Caco-2 (cell line): ENCODE data around the gene ZDHHC3. TPM values are rescaled to one million over a fixed set of nuclear protein-coding genes. Genes with fewer than 3 reads are reported as not detected.

Source experiments
- BruUV-seq: library from RNA; stranded (reverse); fragments of 400-500 nt; replicated peaks from 2 replicates; lab custom pipeline; 2021; lab: Mats Ljungman, UMichigan
- CTCF ChIA-PET: fragments of 300-600 bp; sonication (Branson Sonifier 250); formaldehyde crosslinking; loops from one replicate; lab custom pipeline; 2022; ENCODE audit warnings: antibody characterized with exemption; lab: Charles Lee
- POLR2A ChIA-PET: fragments of 300-600 bp; sonication (Branson Sonifier 250); formaldehyde crosslinking; loops from one replicate; lab custom pipeline; 2022; ENCODE audit warnings: antibody characterized with exemption; lab: Charles Lee
- DNase-seq, 2 experiments: peaks; one replicate each; pipeline versions ENCODE4 v3.0.0 to v3.0.0-alpha.2; 2020 to 2022
- H3K27me3 ChIP-seq: replicated peaks from 2 replicates; pipeline ENCODE4 v1.6.0; 2011; ENCODE audit warnings: low read length; ENCODE audit not compliant: control insufficient read depth, insufficient read depth
- H3K36me3 ChIP-seq: 2 replicates; pipeline ENCODE4 v1.5.1; 2011; ENCODE audit warnings: low read length; ENCODE audit not compliant: control insufficient read depth, insufficient read depth
- H3K4me1 ChIP-seq: fragments of 250-450 bp; sonication (Bioruptor Pico); 2 replicates; pipeline ENCODE4 v1.5.1; 2020; ENCODE audit warnings: mild to moderate bottlenecking
- H3K4me3 ChIP-seq: 2 replicates; pipeline ENCODE4 v1.5.1; 2011; ENCODE audit warnings: low read depth, mild to moderate bottlenecking, control low read depth, low read length
- H3K9me3 ChIP-seq: fragments of 250-450 bp; sonication (Bioruptor Pico); 2 replicates; pipeline ENCODE4 v1.5.1; 2020; ENCODE audit warnings: mild to moderate bottlenecking, moderate library complexity
- H3K27ac Mint-ChIP-seq: one replicate; pipeline ENCODE4 v1.8.0; 2022; ENCODE audit warnings: mixed read lengths; ENCODE audit not compliant: unreplicated experiment
- H3K27me3 Mint-ChIP-seq: one replicate; pipeline ENCODE4 v1.8.0; 2022; ENCODE audit warnings: mixed read lengths; ENCODE audit not compliant: insufficient read depth, unreplicated experiment
- H3K36me3 Mint-ChIP-seq: one replicate; pipeline ENCODE4 v1.8.0; 2022; ENCODE audit warnings: mild to moderate bottlenecking, mixed read lengths; ENCODE audit not compliant: insufficient read depth, unreplicated experiment
- H3K4me1 Mint-ChIP-seq: one replicate; pipeline ENCODE4 v1.8.0; 2022; ENCODE audit warnings: low read depth, mixed read lengths; ENCODE audit not compliant: unreplicated experiment
- H3K4me3 Mint-ChIP-seq: one replicate; pipeline ENCODE4 v1.8.0; 2022; ENCODE audit warnings: mild to moderate bottlenecking, moderate library complexity, mixed read lengths; ENCODE audit not compliant: unreplicated experiment
- H3K9me3 Mint-ChIP-seq: one replicate; pipeline ENCODE4 v1.8.0; 2022; ENCODE audit warnings: mixed read lengths; ENCODE audit not compliant: unreplicated experiment
- intact Hi-C: fragments of 100-400 bp; cut with micrococcal nuclease; formaldehyde crosslinking; loops from one replicate; pipeline ENCODE4 v1.10.0; 2022; ENCODE audit not compliant: unreplicated experiment
- total RNA-seq: library from RNA; stranded (reverse); gene quantifications from 2 replicates; pipeline ENCODE4 v1.2.3, GENCODE V29; 2022
- TF ChIP-seq, protein P1 (sequence below), 2 experiments: fragments of 200-600 bp in 1 of 2; IDR thresholded peaks; 1 replicate in 1 of 2; 2 replicates in 1 of 2; pipeline versions ENCODE4 v1.5.1 to v1.8.0; 2011 to 2022; ENCODE audit warnings: antibody characterized with exemption in 1 of 2, control low read depth in 1 of 2, inconsistent platforms in 1 of 2, low read depth in 1 of 2, low read length in 1 of 2, mild to moderate bottlenecking in 1 of 2, moderate library complexity in 1 of 2; ENCODE audit not compliant: insufficient read depth in 1 of 2, severe bottlenecking in 1 of 2, unreplicated experiment in 1 of 2

Gene ZDHHC3
- total RNA-seq, 1 experiment from 2014 or later: 71.3 TPM

- no peak overlapping the region for H3K4me3 Mint-ChIP-seq
- POLR2A ChIA-PET: no interaction called here
- intact Hi-C loops: no loop called here
- Histone ChIP-seq H3K36me3 (peaks cover 3% of the 10 kb centered on the region), H3K27me3 (no peaks in the 10 kb centered on the region), H3K9me3 (no peaks in the 10 kb centered on the region), H3K4me3 (no peak overlapping the region), H3K4me1 (no peaks in the 10 kb centered on the region)
- no peak overlapping the region for H3K27ac Mint-ChIP-seq
- no peaks in the 10 kb centered on the region for H3K4me1 Mint-ChIP-seq
- CTCF ChIA-PET: no interaction called here
- H3K9me3 Mint-ChIP-seq: no peaks in the 10 kb centered on the region
- TF ChIP-seq, protein P1, sequence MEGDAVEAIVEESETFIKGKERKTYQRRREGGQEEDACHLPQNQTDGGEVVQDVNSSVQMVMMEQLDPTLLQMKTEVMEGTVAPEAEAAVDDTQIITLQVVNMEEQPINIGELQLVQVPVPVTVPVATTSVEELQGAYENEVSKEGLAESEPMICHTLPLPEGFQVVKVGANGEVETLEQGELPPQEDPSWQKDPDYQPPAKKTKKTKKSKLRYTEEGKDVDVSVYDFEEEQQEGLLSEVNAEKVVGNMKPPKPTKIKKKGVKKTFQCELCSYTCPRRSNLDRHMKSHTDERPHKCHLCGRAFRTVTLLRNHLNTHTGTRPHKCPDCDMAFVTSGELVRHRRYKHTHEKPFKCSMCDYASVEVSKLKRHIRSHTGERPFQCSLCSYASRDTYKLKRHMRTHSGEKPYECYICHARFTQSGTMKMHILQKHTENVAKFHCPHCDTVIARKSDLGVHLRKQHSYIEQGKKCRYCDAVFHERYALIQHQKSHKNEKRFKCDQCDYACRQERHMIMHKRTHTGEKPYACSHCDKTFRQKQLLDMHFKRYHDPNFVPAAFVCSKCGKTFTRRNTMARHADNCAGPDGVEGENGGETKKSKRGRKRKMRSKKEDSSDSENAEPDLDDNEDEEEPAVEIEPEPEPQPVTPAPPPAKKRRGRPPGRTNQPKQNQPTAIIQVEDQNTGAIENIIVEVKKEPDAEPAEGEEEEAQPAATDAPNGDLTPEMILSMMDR (IDR thresholded peaks at IDR 0.05; ENCODE audit: insufficient read depth in 1 of 2, low read depth in 1 of 2, low read length in 1 of 2, severe bottlenecking in 1 of 2, unreplicated experiment in 1 of 2): no peak
- BruUV-seq: no TSS peak
- DNase-seq: no peak
- H3K36me3 Mint-ChIP-seq: peaks cover 45% of the 10 kb centered on the region
- no peaks in the 10 kb centered on the region for H3K27me3 Mint-ChIP-seq
These were observed 45.1 kb downstream of the ZDHHC3 start for GRCh38 chr3:44930911-44931310.

DNA sequence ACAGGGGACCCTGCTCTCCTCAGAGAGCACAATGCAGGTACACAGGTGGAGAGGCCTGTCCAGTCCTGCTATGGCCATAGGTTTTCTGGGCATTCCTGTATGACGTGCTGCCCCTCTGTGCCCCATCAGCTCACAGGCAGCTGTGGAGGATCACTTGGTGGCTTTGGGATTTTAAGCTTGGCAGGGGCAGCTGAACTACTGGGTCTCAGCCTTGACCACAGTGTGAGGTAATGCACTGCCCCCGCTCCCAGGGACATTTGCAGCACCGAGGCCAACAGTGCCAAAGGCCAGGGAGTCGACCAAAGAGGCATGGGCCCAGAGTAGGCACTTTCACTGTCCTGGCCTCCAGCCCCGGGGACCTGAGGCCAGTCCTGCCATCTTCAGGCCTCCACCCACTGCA is 46.2 kb downstream of the ZDHHC3 start:
- POLR2A ChIA-PET: no interaction called here

DNA sequence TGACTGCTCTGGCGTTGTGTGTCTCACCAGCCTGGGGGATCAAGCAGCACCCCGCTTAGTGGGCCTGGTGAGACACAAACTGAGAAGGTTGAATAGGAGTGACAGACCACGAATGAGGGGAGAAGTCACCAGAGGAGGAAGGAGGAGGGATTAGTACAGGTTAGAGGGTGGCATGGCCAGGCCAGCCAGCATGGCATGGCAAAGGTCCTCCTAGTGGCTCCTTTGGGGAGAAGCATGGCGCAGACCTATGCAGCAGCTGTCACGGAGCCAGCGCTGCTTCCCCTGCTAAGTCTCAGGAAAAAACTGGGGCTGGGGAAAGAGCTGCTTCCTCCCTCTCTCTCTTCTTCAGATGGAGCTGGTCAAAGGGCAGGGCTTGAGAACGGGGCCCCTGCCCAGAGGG is 48.6 kb downstream of the ZDHHC3 start:
- POLR2A ChIA-PET: no interaction called here
- no peaks in the 10 kb centered on the region for H3K4me1 ChIP-seq
- no peaks in the 10 kb centered on the region for H3K9me3 Mint-ChIP-seq
- TF ChIP-seq, protein P1 (IDR thresholded peaks at IDR 0.05; ENCODE audit: insufficient read depth in 1 of 2, low read depth in 1 of 2, low read length in 1 of 2, severe bottlenecking in 1 of 2, unreplicated experiment in 1 of 2): no peak
- no peak overlapping the region for H3K4me3 ChIP-seq
- no peaks in the 10 kb centered on the region for H3K27me3 ChIP-seq
- H3K36me3 Mint-ChIP-seq: peaks cover 24% of the 10 kb centered on the region
- H3K27me3 Mint-ChIP-seq: no peaks in the 10 kb centered on the region
- no peak overlapping the region for H3K4me3 Mint-ChIP-seq
- BruUV-seq: no TSS peak
- no peak overlapping the region for H3K27ac Mint-ChIP-seq
- H3K9me3 ChIP-seq: no peaks in the 10 kb centered on the region
- intact Hi-C loops: no loop called here
- no peaks in the 10 kb centered on the region; the same call in none of the 2 replicates for H3K36me3 ChIP-seq
- no peak for DNase-seq
- H3K4me1 Mint-ChIP-seq: no peaks in the 10 kb centered on the region
- CTCF ChIA-PET: interaction anchor here (0.5 kb wide), 1 partner anchor 40 kb away, joined by 4 read pairs; no protein-coding TSS in a partner anchor

More for the DNA sequence above, 46.2 kb downstream of the ZDHHC3 start:
- H3K27ac Mint-ChIP-seq: no peak overlapping the region
- TF ChIP-seq, protein P1 (IDR thresholded peaks at IDR 0.05; ENCODE audit: insufficient read depth in 1 of 2, low read depth in 1 of 2, low read length in 1 of 2, severe bottlenecking in 1 of 2, unreplicated experiment in 1 of 2): no peak
- H3K4me1 ChIP-seq: no peaks in the 10 kb centered on the region
- H3K9me3 ChIP-seq: no peaks in the 10 kb centered on the region
- H3K36me3 Mint-ChIP-seq: peaks cover 45% of the 10 kb centered on the region
- intact Hi-C loops: no loop called here
- no peaks in the 10 kb centered on the region for H3K27me3 Mint-ChIP-seq
- no peaks in the 10 kb centered on the region for H3K4me1 Mint-ChIP-seq
- no peaks in the 10 kb centered on the region for H3K9me3 Mint-ChIP-seq
- no peak overlapping the region for H3K4me3 Mint-ChIP-seq
- H3K4me3 ChIP-seq: no peak overlapping the region
- no peak for DNase-seq
- no TSS peak for BruUV-seq
- CTCF ChIA-PET: no interaction called here
- H3K36me3 ChIP-seq: peaks cover 3% of the 10 kb centered on the region
- H3K27me3 ChIP-seq: no peaks in the 10 kb centered on the region
